ENCODE data around the gene OTOP3.

Gene OTOP3

DNA sequence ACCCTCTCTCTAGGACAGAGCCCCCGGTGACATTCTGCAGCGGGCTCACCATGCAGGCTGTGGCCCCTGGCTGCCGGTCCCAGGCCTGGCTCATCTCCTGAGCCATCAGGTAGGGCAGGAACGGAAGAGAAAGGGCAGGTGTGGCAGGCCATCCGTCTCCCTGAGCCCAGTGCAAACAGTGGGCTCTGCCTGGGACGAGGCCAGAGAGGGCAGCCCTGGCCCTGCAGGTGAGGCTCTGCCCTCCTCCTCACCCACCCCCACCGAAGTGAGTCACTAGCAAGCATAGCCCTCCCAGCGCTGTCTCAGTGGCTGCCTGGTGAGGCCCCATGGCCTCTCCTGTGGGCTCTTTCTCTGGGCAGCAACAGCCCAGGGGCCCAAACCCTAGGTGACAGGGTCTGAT lies 14.5 kb downstream of the OTOP3 start:
- TF ChIP-seq, protein P1, sequence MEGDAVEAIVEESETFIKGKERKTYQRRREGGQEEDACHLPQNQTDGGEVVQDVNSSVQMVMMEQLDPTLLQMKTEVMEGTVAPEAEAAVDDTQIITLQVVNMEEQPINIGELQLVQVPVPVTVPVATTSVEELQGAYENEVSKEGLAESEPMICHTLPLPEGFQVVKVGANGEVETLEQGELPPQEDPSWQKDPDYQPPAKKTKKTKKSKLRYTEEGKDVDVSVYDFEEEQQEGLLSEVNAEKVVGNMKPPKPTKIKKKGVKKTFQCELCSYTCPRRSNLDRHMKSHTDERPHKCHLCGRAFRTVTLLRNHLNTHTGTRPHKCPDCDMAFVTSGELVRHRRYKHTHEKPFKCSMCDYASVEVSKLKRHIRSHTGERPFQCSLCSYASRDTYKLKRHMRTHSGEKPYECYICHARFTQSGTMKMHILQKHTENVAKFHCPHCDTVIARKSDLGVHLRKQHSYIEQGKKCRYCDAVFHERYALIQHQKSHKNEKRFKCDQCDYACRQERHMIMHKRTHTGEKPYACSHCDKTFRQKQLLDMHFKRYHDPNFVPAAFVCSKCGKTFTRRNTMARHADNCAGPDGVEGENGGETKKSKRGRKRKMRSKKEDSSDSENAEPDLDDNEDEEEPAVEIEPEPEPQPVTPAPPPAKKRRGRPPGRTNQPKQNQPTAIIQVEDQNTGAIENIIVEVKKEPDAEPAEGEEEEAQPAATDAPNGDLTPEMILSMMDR (IDR thresholded peaks at IDR 0.05; ENCODE audit: low read depth, low read length), result no peak
- H3K4me3 ChIP-seq (ENCODE audit: low read depth, low read length), result no peak overlapping the region
- in situ Hi-C loops (cut with HindIII; ENCODE audit: low sequenced_read_pairs), result no loop called here
- DNase-seq (ENCODE audit: low read depth, low spot score), result no peak

DNA sequence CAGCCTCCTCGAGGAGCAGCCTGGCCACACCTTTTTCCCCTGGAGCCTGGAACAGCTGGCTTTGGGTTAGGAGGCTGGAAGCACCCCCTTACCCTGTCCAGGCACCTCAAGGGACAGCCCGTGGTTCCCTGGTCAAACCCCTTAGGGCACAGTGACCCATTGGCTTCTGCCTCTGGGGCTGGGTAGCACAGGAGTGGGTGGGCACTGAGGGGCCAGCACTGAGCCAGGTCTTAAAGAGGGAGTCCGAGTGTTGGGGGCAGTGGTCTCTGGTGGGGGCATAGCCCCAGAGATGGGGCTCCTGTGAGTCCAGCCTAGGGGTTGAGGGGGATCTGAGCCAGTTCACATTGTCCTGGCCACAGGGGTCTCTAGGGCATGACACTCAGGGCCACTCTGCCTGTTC lies 15.4 kb downstream of the OTOP3 start:
- H3K4me3 ChIP-seq (ENCODE audit: low read depth, low read length), result no peak overlapping the region
- TF ChIP-seq, protein P1 (IDR thresholded peaks at IDR 0.05; ENCODE audit: low read depth, low read length), result no peak
- DNase-seq (ENCODE audit: low read depth, low spot score), result no peak
- in situ Hi-C loops (cut with HindIII; ENCODE audit: low sequenced_read_pairs), result no loop called here

DNA sequence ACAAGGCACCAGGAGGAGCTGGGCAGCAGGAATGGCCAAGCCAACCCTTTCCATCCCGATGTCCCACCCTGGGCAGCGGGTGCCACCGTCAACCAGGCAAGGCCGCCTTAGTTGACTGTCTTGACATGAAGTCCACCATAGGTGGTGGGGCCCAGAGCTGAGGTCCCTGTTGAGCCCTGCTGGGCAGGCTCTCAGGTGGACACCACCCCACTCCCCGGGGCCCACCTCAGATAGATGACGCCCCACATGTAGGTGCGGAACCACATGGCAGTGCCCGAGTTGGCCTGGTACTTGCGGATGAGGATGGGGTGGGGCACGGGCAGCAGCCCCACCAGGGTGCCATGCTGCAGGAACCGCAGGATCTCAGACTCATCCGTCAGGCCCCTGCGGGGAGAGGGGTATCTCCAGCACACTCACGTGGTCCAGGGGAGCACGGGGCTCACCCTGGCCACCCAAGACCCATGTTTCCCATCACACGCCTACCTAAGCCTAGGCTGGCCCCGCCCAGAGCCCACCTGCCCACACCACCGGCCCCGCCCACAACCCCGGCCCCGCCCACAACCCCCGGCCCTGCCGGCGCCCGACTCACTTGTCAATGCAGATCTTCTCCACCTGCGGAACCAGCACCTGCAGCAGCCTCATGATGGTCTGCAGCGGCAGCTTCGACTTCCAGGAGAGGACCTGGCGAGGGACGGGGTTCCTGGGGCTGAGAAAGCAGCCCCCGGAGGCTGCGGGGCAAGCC lies 16.2 kb downstream of the OTOP3 start:
- no peak overlapping the region for H3K4me3 ChIP-seq (ENCODE audit: low read depth, low read length)
- in situ Hi-C loops (cut with HindIII; ENCODE audit: low sequenced_read_pairs), result no loop called here
- DNase-seq (ENCODE audit: low read depth, low spot score), result no peak
- TF ChIP-seq, protein P1 (IDR thresholded peaks at IDR 0.05; ENCODE audit: low read depth, low read length), result no peak

DNA sequence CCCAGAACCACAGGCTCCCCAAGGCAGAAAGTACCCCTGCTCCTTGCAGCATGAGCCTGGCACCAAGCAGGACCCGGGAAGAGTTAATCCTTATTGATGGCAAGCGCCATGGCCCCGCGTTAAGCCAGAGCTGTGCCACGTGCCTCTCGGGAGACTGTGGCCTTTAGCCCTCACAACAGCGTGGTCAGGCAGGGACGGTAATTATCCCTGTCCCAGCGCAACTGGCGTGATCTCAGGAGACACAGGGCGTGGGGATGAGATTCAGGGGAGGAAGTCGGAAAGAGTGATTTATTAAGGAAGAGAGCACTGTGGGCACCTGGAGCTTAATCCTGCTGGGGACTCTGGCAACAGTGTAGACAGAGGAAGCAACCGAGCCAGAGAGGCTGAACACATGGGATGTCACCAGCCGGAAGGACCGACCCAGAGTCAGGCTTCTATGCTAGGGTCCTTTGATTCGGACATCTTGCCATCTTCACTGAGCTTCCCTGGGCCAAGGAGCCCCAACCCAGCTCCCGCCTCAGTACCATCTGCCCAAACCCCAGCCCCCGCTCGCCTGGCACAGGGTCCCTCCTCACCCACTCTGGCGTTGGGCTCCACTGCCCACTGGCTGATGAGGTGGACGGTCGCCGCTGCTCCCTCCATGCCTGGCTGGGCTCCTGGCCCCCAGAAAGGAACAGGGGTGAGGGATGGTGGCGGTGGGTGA lies 16.9 kb downstream of the OTOP3 start:
- no peak for DNase-seq (ENCODE audit: low read depth, low spot score)
- TF ChIP-seq, protein P1 (IDR thresholded peaks at IDR 0.05; ENCODE audit: low read depth, low read length), result no peak
- H3K4me3 ChIP-seq (ENCODE audit: low read depth, low read length), result no peak overlapping the region
- in situ Hi-C loops (cut with HindIII; ENCODE audit: low sequenced_read_pairs), result no loop called here

DNA sequence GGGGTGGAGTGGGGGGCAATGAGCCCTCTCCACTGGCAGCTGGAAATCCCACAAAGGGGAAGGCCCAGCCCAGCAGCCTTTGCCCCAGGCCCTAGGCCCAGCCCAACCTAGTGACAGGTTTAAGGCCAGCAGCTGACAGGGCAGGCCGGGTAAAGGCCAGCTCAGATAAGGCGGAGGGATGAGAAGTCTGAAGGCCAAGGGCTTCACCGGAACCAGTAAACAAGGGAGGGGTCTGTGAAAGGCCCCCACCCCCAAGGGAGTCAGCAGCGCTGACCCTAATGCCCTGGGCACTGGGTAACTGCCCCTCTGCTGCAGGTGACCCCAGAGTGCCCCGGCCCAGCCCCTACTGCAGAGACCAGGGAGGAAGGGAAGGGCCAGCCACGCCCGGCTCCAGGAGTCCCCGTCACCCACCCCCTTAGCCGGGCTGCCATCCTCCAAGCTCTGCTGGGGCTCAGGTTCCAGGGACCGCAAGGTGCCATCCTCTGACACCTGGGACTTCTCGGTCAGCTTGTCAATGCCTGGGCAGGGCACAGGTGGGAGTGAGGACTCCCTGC lies 17.5 kb downstream of the OTOP3 start:
- in situ Hi-C loops (cut with HindIII; ENCODE audit: low sequenced_read_pairs), result no loop called here
- TF ChIP-seq, protein P1 (IDR thresholded peaks at IDR 0.05; ENCODE audit: low read depth, low read length), result no peak
- no peak for DNase-seq (ENCODE audit: low read depth, low spot score)
- no peak overlapping the region for H3K4me3 ChIP-seq (ENCODE audit: low read depth, low read length)

DNA sequence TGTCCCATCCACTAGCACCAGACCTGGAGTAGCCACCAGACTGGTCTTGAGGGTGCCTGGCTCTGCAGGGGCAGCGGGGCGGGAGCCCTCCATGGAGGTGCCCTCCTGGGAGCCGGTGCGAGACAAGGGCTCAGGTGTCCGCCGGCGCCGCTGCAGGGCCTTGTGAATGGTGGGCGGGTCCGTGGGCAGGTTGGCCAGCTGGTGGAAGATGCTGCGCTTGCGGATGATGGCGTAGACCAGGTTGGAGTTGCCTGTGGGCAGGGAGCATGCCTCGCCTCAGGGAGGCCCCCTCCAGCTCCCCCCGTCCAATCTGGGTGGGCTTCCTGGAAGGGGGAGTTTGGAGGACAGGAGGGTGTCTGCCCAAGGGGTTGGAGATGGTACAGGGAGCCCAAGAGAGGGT lies 18.4 kb downstream of the OTOP3 start:
- in situ Hi-C loops (cut with HindIII; ENCODE audit: low sequenced_read_pairs), result no loop called here
- DNase-seq (ENCODE audit: low read depth, low spot score), result no peak
- TF ChIP-seq, protein P1 (IDR thresholded peaks at IDR 0.05; ENCODE audit: low read depth, low read length), result no peak
- H3K4me3 ChIP-seq (ENCODE audit: low read depth, low read length), result no peak overlapping the region
